Heart left ventricle (tissue), 13 donors: ENCODE data around the gene SMCHD1.

Experiments
- POLR2A ChIP-seq, 2 donors: fragments of 450-650 bp; IDR thresholded peaks; one replicate each; pipeline ENCODE4 v1.6.1; 2017; ENCODE audit warnings: antibody characterized with exemption in 2 of 2, mild to moderate bottlenecking in 2 of 2, moderate library complexity in 2 of 2
- TF ChIP-seq, protein P1 (sequence below), 12 donors: fragments of 200-600 bp; sonication (generic) in 4 of 12; IDR thresholded peaks; one replicate each; pipeline versions ENCODE4 v1.5.0 to v1.8.0; 2018 to 2022; ENCODE audit warnings: antibody characterized with exemption in 12 of 12, mild to moderate bottlenecking in 5 of 12
- donor health status: ischemic (EF 13 %, LVEDD 7.1; RV severe dilation, severe dysfunction).
- donor health status: DM: no; HTN: yes; CAD: no.
- donor health status: DM: no; HTN: no; CAD: no.
- donor health status: ischemic (EF 25% LVEDD 6.9; RV normal size, moderate dysfunction).
- donor health status: ischemic (EF 25% LVEDD 5.7; RV mildly dilated, moderate dysfunction).
- donor health status: ischemic (EF 35%, LVEDD 5.7; RV mildly dilated, moderate dysfunction).
- donor health status: nonischemic (EF 11% LVEDD 7.7; RV severe dilation, severe dysfunction).
- donor health status: DM: yes; HTN: yes; CAD: no.
- donor health status: PGD.
- donor health status: ischemic (EF 29% LVEDD 5.4; RV normal size, mild dysfunction).
- donor health status: nonischemic (EF 23%, LVEDD 6.1; RV moderate dilation, normal function).

DNA sequence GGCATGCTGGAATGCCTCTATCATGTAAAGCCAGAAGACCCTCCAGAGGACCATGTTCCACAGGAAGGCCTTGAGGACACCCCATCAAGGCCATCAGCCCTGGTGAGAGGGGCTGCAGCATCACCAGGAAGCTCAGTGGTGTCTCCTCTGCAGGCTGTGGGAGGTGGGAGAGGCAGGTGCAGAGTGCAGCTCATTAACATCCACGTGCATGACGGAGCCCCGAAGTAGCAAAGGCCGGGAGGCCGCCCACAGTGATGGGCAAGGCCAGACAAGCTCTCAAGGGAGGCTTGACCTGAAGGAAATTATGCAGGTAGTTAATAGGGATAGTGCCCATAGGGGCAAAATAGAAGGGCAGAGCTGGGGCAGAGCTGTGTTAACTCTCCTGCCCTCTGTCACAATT lies 30.3 kb upstream of the SMCHD1 start:
- TF ChIP-seq, protein P1, sequence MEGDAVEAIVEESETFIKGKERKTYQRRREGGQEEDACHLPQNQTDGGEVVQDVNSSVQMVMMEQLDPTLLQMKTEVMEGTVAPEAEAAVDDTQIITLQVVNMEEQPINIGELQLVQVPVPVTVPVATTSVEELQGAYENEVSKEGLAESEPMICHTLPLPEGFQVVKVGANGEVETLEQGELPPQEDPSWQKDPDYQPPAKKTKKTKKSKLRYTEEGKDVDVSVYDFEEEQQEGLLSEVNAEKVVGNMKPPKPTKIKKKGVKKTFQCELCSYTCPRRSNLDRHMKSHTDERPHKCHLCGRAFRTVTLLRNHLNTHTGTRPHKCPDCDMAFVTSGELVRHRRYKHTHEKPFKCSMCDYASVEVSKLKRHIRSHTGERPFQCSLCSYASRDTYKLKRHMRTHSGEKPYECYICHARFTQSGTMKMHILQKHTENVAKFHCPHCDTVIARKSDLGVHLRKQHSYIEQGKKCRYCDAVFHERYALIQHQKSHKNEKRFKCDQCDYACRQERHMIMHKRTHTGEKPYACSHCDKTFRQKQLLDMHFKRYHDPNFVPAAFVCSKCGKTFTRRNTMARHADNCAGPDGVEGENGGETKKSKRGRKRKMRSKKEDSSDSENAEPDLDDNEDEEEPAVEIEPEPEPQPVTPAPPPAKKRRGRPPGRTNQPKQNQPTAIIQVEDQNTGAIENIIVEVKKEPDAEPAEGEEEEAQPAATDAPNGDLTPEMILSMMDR (IDR thresholded peaks at IDR 0.05) = no peak
- TF ChIP-seq POLR2A (IDR thresholded peaks at IDR 0.05) = no peak
